Body of pancreas (tissue), 4 donors: ENCODE results near the gene DAB1. TPM values are rescaled to one million over a fixed set of nuclear protein-coding genes. Genes with fewer than 3 reads are reported as not detected.

Experiments used
- ATAC-seq: fragments of 150-250 bp; one replicate; pipeline ENCODE4 v1.9.1; 2016
- DNase-seq, 4 donors: peaks; one replicate each; pipeline ENCODE4 v3.0.0-alpha.2; 2019
- H3K27ac ChIP-seq, 4 donors: fragments of 200-600 bp; sonication (generic); 1 replicate in 3 of 4; 2 replicates in 1 of 4; pipeline versions ENCODE4 v1.5.1 to v1.6.1; 2016 to 2019; ENCODE audit warnings: mild to moderate bottlenecking in 1 of 4, mixed read lengths in 1 of 4, moderate library complexity in 1 of 4
- H3K27me3 ChIP-seq, 2 donors: fragments of 200-600 bp; sonication (generic); one replicate each; pipeline ENCODE4 v1.6.0; 2016; ENCODE audit warnings: mild to moderate bottlenecking in 1 of 2
- H3K36me3 ChIP-seq, 2 donors: fragments of 200-600 bp; sonication (generic); replicated peaks in 1 of 2; 2 replicates each; pipeline ENCODE4 v1.5.1; 2016; ENCODE audit warnings: low read depth in 2 of 2; ENCODE audit not compliant: insufficient read depth in 1 of 2
- H3K4me1 ChIP-seq: fragments of 200-600 bp; sonication (generic); one replicate; pipeline ENCODE4 v1.6.0; 2016
- H3K4me3 ChIP-seq, 2 donors: fragments of 200-600 bp; sonication (generic); 1 replicate in 1 of 2; 2 replicates in 1 of 2; pipeline ENCODE4 v1.5.1; 2016 to 2019
- H3K9me3 ChIP-seq, 3 donors: fragments of 200-600 bp; sonication (generic); 1 replicate in 2 of 3; 2 replicates in 1 of 3; pipeline ENCODE4 v1.5.1; 2016
- CTCF ChIP-seq, 7 experiments: fragments of 450-650 bp in 4 of 7; fragments of 200-600 bp in 3 of 7; sonication (generic) in 3 of 7; IDR thresholded peaks; one replicate each; pipeline ENCODE4 v1.5.1; 2016 to 2019; ENCODE audit warnings: antibody characterized with exemption in 7 of 7
- POLR2A ChIP-seq, 3 donors: fragments of 450-650 bp; IDR thresholded peaks; one replicate each; pipeline ENCODE4 v1.6.1; 2016; ENCODE audit warnings: antibody characterized with exemption in 3 of 3, mild to moderate bottlenecking in 2 of 3
- WGBS, 2 donors: methylation state at CpG; one replicate each; pipeline ENCODE4 v1.1.5; 2017; 5-methylcytosine and 5-hydroxymethylcytosine counted together
- intact Hi-C: fragments of 100-400 bp; cut with DNase I; formaldehyde crosslinking; loops from one replicate; pipeline ENCODE4 v1.15.1; 2023
- total RNA-seq, 2 donors: library from RNA; depleted of rRNA; stranded (reverse); fragments of >200 nt; gene quantifications; one replicate each; pipeline ENCODE4 v1.1.0, GENCODE V29; 2016

DAB1 gene
- total RNA-seq, 2 donors from 2014 or later = under 0.01 TPM; not detected in 1

- 42 to 43% methylated on average over 2 of the region's 2 CpGs for WGBS, 2 donors
- DNase-seq (no peak), ATAC-seq (no peak)
- Histone ChIP-seq H3K36me3 (no peaks in the 10 kb centered on the region), H3K9me3 (no peaks in the 10 kb centered on the region), H3K27ac (no peak overlapping the region), H3K27me3 (no peaks in the 10 kb centered on the region), H3K4me1 (no peaks in the 10 kb centered on the region), H3K4me3 (no peak overlapping the region)
- TF ChIP-seq POLR2A (IDR thresholded peaks at IDR 0.05) (no peak), CTCF (IDR thresholded peaks at IDR 0.05) (no peak)
- intact Hi-C loops = no loop called here
These were observed 416.4 kb downstream of the DAB1 start for GRCh38 chr1:57007472-57007871.

- no peaks in the 10 kb centered on the region for H3K27me3 ChIP-seq
- 46 to 52% methylated on average over 4 of the region's 4 CpGs for WGBS, 2 donors
- H3K4me3 ChIP-seq = no peak overlapping the region
- H3K36me3 ChIP-seq = no peaks in the 10 kb centered on the region
- DNase-seq = no peak
- TF ChIP-seq CTCF (IDR thresholded peaks at IDR 0.05) (no peak), POLR2A (IDR thresholded peaks at IDR 0.05) (no peak)
- intact Hi-C loops = no loop called here
- H3K27ac ChIP-seq = no peak overlapping the region
- no peaks in the 10 kb centered on the region for H3K4me1 ChIP-seq
- ATAC-seq = no peak
- no peaks in the 10 kb centered on the region for H3K9me3 ChIP-seq
These were observed 420.3 kb downstream of the DAB1 start for GRCh38 chr1:57003398-57004139.

GRCh38 chr1:56995414-56996100 is 428.3 kb downstream of the DAB1 start:
- no peaks in the 10 kb centered on the region for H3K4me1 ChIP-seq
- no peak overlapping the region for H3K4me3 ChIP-seq
- ATAC-seq (no peak), DNase-seq (no peak)
- WGBS, 2 donors = 60 to 65% methylated on average over 4 of the region's 4 CpGs
- no peak overlapping the region for H3K27ac ChIP-seq
- intact Hi-C loops = no loop called here
- H3K27me3 ChIP-seq = no peaks in the 10 kb centered on the region
- H3K9me3 ChIP-seq = no peaks in the 10 kb centered on the region
- TF ChIP-seq POLR2A (IDR thresholded peaks at IDR 0.05) (no peak), CTCF (IDR thresholded peaks at IDR 0.05) (no peak)
- H3K36me3 ChIP-seq = no peaks in the 10 kb centered on the region

- Histone ChIP-seq H3K36me3 (no peaks in the 10 kb centered on the region), H3K4me3 (no peak overlapping the region), H3K27ac (no peak overlapping the region), H3K4me1 (no peaks in the 10 kb centered on the region), H3K27me3 (no peaks in the 10 kb centered on the region), H3K9me3 (no peaks in the 10 kb centered on the region)
- no peak for DNase-seq
- TF ChIP-seq POLR2A (IDR thresholded peaks at IDR 0.05) (no peak), CTCF (IDR thresholded peaks at IDR 0.05) (no peak)
- no peak for ATAC-seq
- intact Hi-C loops = no loop called here
- WGBS, 2 donors = 94% methylated on average over 5 of the region's 5 CpGs
These were observed 430.4 kb downstream of the DAB1 start for GRCh38 chr1:56993475-56993874.
